Endodermal cell (in vitro differentiated cells): Measurements from ENCODE around the gene BPNT1. TPM values are rescaled to one million over a fixed set of nuclear protein-coding genes. Genes with fewer than 3 reads are reported as not detected.

Experiments
- DNase-seq: peaks from one replicate; pipeline ENCODE4 v3.0.0-alpha.2; 2017
- H3K27ac ChIP-seq: 2 replicates; pipeline ENCODE4 v1.5.1; 2013; ENCODE audit warnings: mild to moderate bottlenecking, low read depth, low read length, moderate library complexity
- H3K27me3 ChIP-seq: 2 replicates; pipeline ENCODE4 v1.6.1; 2013; ENCODE audit warnings: mild to moderate bottlenecking, low read length, moderate library complexity; ENCODE audit not compliant: insufficient read depth, control insufficient read depth, poor library complexity, severe bottlenecking
- H3K36me3 ChIP-seq: 2 replicates; pipeline ENCODE4 v1.7.0; 2013; ENCODE audit warnings: mild to moderate bottlenecking, low read length, moderate library complexity; ENCODE audit not compliant: control insufficient read depth, insufficient read depth
- H3K4me1 ChIP-seq: one replicate; pipeline ENCODE4 v1.7.0; 2013; ENCODE audit warnings: low read length; ENCODE audit not compliant: control insufficient read depth, insufficient read depth
- H3K4me3 ChIP-seq: 2 replicates; pipeline ENCODE4 v1.5.1; 2013; ENCODE audit warnings: mild to moderate bottlenecking, low read length, moderate library complexity
- H3K9ac ChIP-seq: 2 replicates; pipeline ENCODE4 v1.6.1; 2013; ENCODE audit warnings: mild to moderate bottlenecking, low read length, moderate library complexity; ENCODE audit not compliant: poor library complexity, severe bottlenecking; ENCODE audit errors: extremely low read depth
- H3K9me3 ChIP-seq: 2 replicates; pipeline ENCODE4 v1.6.1; 2013; ENCODE audit warnings: mild to moderate bottlenecking, low read length, moderate library complexity; ENCODE audit not compliant: control insufficient read depth
- H3K27ac Mint-ChIP-seq: 2 replicates; pipeline ENCODE4 v1.8.0; 2020; ENCODE audit warnings: mixed read lengths
- H3K27me3 Mint-ChIP-seq: 2 replicates; pipeline ENCODE4 v1.8.0; 2021; ENCODE audit warnings: mild to moderate bottlenecking, mixed read lengths; ENCODE audit not compliant: insufficient read depth
- H3K36me3 Mint-ChIP-seq: 2 replicates; pipeline ENCODE4 v1.8.0; 2020; ENCODE audit warnings: low read depth, mixed read lengths
- H3K4me1 Mint-ChIP-seq: 2 replicates; pipeline ENCODE4 v1.8.0; 2020; ENCODE audit warnings: mixed read lengths
- H3K4me3 Mint-ChIP-seq: 2 replicates; pipeline ENCODE4 v1.8.0; 2020; ENCODE audit warnings: mild to moderate bottlenecking, moderate library complexity, mixed read lengths
- H3K9me3 Mint-ChIP-seq: 2 replicates; pipeline ENCODE4 v1.8.0; 2020; ENCODE audit warnings: mild to moderate bottlenecking, mixed read lengths
- WGBS, 2 experiments: methylation state at CpG; one replicate each; pipeline versions ENCODE4 v1.1.5 to v1.1.7; 2013; ENCODE audit warnings: missing lambda C conversion rate in 2 of 2, mixed read lengths in 1 of 2; ENCODE audit not compliant: insufficient coverage in 1 of 2, insufficient read length in 1 of 2; 5-methylcytosine and 5-hydroxymethylcytosine counted together
- total RNA-seq, 2 donors: library from RNA; stranded (reverse); fragmentation: NEBNext Ultra II Directional in 1 of 2; extraction: Animal tissue kit (Norgen Biotek cat#: 25700) in 1 of 2; gene quantifications; 2 replicates in 1 of 2; 3 replicates in 1 of 2; pipeline ENCODE4 v1.2.1, GENCODE V29; 2021
- TF ChIP-seq, protein P1 (sequence below): fragments of 200-600 bp; sonication (generic); conservative IDR thresholded peaks from 2 replicates; pipeline ENCODE4 v1.5.0; 2021; ENCODE audit warnings: antibody characterized with exemption, mild to moderate bottlenecking

BPNT1 gene
- total RNA-seq, 2 donors from 2014 or later = 13.1 to 15.6 TPM

DNA sequence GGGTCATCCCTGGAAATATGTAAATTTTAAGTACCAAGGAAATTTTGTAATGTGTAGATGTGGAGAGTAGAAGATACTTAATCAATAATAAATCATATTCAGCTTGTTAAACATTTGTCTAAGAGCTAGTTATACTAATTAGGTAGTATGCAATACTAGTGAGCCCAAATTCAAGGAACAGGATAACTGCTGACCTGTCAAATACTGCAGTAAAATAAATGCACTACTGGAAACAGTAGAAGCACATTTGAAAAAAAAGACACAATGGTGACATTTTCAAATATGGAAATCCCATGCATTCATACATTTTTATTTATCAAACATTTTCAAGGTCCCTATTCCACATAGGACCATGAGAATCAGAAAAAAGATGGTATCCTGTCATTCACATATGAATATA lies 70.5 kb downstream of the BPNT1 start:
- Histone ChIP-seq H3K9ac (no peak overlapping the region), H3K4me1 (no peaks in the 10 kb centered on the region), H3K27ac (no peak overlapping the region), H3K4me3 (no peak overlapping the region), H3K27me3 (no peaks in the 10 kb centered on the region), H3K9me3 (no peaks in the 10 kb centered on the region), H3K36me3 (peaks cover 67% of the 10 kb centered on the region)
- Mint-ChIP-seq H3K9me3 (no peaks in the 10 kb centered on the region), H3K27me3 (no peaks in the 10 kb centered on the region), H3K36me3 (peaks cover 54% of the 10 kb centered on the region), H3K4me3 (no peak overlapping the region), H3K27ac (no peak overlapping the region), H3K4me1 (peaks cover 3% of the 10 kb centered on the region)
- no peak for DNase-seq
- TF ChIP-seq, protein P1, sequence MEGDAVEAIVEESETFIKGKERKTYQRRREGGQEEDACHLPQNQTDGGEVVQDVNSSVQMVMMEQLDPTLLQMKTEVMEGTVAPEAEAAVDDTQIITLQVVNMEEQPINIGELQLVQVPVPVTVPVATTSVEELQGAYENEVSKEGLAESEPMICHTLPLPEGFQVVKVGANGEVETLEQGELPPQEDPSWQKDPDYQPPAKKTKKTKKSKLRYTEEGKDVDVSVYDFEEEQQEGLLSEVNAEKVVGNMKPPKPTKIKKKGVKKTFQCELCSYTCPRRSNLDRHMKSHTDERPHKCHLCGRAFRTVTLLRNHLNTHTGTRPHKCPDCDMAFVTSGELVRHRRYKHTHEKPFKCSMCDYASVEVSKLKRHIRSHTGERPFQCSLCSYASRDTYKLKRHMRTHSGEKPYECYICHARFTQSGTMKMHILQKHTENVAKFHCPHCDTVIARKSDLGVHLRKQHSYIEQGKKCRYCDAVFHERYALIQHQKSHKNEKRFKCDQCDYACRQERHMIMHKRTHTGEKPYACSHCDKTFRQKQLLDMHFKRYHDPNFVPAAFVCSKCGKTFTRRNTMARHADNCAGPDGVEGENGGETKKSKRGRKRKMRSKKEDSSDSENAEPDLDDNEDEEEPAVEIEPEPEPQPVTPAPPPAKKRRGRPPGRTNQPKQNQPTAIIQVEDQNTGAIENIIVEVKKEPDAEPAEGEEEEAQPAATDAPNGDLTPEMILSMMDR = no peak

DNA sequence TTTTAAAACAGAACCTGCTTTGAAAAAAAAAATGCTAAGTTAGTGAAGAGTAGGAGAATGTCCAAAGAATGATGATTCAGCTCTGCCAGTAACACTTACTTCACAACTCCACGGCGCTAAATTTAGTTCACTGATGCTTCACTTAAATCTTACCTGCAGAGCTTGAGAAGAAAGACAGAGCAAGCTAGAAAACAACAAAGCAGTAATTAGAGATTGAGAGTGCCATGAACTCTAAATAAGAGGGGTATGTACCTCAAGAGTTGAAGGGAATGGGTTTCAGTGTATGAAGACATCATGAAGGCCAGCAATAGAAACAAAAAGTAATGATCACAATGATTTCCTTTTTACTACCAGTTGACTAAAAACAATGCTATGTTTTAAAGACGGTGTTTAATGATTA lies 76.1 kb downstream of the BPNT1 start:
- H3K9me3 ChIP-seq = no peaks in the 10 kb centered on the region
- TF ChIP-seq, protein P1 = no peak
- H3K27me3 ChIP-seq = no peaks in the 10 kb centered on the region
- H3K36me3 ChIP-seq = peaks cover 61% of the 10 kb centered on the region
- no peaks in the 10 kb centered on the region for H3K4me1 ChIP-seq
- H3K36me3 Mint-ChIP-seq = peaks cover 40% of the 10 kb centered on the region
- H3K27me3 Mint-ChIP-seq = no peaks in the 10 kb centered on the region
- no peak for DNase-seq
- no peak overlapping the region for H3K4me3 ChIP-seq
- H3K27ac Mint-ChIP-seq = no peak overlapping the region
- H3K9me3 Mint-ChIP-seq = no peaks in the 10 kb centered on the region
- no peak overlapping the region for H3K9ac ChIP-seq
- H3K4me3 Mint-ChIP-seq = no peak overlapping the region
- H3K4me1 Mint-ChIP-seq = peaks cover 8% of the 10 kb centered on the region
- H3K27ac ChIP-seq = no peak overlapping the region
- WGBS, 2 experiments = 94 to 100% methylated on average over 2 to 3 of the region's 3 CpGs

DNA sequence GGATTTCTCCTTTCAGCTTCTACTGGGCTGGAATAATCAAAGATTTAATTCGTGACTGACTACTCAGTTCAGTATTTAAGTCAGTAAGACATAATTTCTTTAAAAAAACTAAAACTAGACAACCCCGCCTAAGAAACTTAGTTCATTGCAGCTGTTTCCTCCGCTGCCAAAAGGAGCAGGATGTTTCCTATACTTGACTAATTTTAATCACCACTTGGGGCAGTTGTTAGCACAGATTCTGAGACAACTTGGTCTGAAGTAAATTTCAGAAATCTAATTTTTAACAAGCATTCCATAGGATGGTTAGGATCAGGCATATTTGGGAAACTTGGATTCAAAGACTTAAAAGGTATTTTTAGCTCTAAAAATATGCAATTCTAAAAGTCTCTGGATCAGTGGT lies 77.3 kb downstream of the BPNT1 start:
- H3K4me3 ChIP-seq = no peak overlapping the region
- no peak overlapping the region for H3K27ac ChIP-seq
- DNase-seq = no peak
- H3K9me3 ChIP-seq = no peaks in the 10 kb centered on the region
- H3K9me3 Mint-ChIP-seq = no peaks in the 10 kb centered on the region
- H3K36me3 Mint-ChIP-seq = peaks cover 34% of the 10 kb centered on the region
- WGBS, 2 experiments = 75 to 77% methylated on average over 3 of the region's 3 CpGs
- H3K27ac Mint-ChIP-seq = no peak overlapping the region
- no peaks in the 10 kb centered on the region for H3K27me3 ChIP-seq
- H3K36me3 ChIP-seq = peaks cover 51% of the 10 kb centered on the region
- H3K27me3 Mint-ChIP-seq = no peaks in the 10 kb centered on the region
- TF ChIP-seq, protein P1 = peak; percentile 52
- H3K4me1 ChIP-seq = no peaks in the 10 kb centered on the region
- H3K9ac ChIP-seq = no peak overlapping the region
- H3K4me1 Mint-ChIP-seq = peaks cover 8% of the 10 kb centered on the region
- no peak overlapping the region for H3K4me3 Mint-ChIP-seq
